BLaER1 treated with 17β-estradiol and CSF1 and Interleukin-3, amounts not matched to agents 10 nM and 100 nM (cell line): Measurements from ENCODE around the gene PCCA.

ENCODE experiments used
- H3K27ac ChIP-seq, 11 experiments: shearing (Covaris generic); formaldehyde crosslinking; 2 replicates each; pipeline ENCODE4 v1.8.1; 2022
- H3K27me3 ChIP-seq, 11 experiments: shearing (Covaris generic); formaldehyde crosslinking; 2 replicates each; pipeline ENCODE4 v1.8.1; 2022
- H3K36me3 ChIP-seq, 11 experiments: shearing (Covaris generic); formaldehyde crosslinking; 2 replicates each; pipeline ENCODE4 v1.8.1; 2022
- H3K4me1 ChIP-seq, 10 experiments: shearing (Covaris generic); formaldehyde crosslinking; 2 replicates each; pipeline ENCODE4 v1.8.1; 2022
- H3K4me2 ChIP-seq, 11 experiments: shearing (Covaris generic); formaldehyde crosslinking; 2 replicates each; pipeline ENCODE4 v1.8.1; 2022
- H3K4me3 ChIP-seq, 10 experiments: shearing (Covaris generic); formaldehyde crosslinking; 2 replicates each; pipeline ENCODE4 v1.8.1; 2022
- H3K9ac ChIP-seq, 11 experiments: shearing (Covaris generic); formaldehyde crosslinking; 2 replicates each; pipeline ENCODE4 v1.8.1; 2022
- H3K9me3 ChIP-seq, 11 experiments: shearing (Covaris generic); formaldehyde crosslinking; replicated peaks in 1 of 11; 2 replicates each; pipeline ENCODE4 v1.8.1; 2022
- H4K20me1 ChIP-seq, 11 experiments: shearing (Covaris generic); formaldehyde crosslinking; 2 replicates each; pipeline ENCODE4 v1.8.1; 2022
- Cebpa-rat ChIP-seq, 11 experiments: shearing (Covaris generic); IDR thresholded peaks; 2 replicates each; pipeline ENCODE4 v1.8.1; 2022

The PCCA gene

DNA sequence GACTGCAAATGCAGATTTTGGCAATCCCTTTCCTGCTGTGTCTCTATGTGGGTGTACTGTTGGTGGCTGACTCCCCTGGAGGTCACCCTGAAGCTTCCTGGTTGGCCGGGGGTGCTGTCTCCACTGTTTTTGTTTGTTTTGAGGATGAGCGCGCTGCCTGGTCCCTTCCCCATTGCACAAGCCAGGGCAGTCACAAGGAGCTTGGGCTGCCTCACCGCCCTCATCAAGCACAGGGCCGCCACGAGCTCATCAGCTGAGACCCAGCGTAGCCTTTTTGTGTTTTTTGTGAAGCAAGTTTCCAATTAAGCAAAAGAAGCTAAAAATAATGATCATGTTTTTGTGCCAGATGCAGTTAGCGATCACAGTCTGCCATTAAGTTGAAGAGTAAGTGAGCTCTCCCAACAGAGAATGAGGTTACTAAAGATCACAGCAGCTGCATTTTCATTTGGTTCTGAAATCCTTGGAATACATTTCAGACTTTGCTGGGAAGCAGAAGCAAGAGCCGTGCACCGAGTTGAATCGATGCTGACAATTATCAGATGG is 441.8 kb downstream of the PCCA start:
- Histone ChIP-seq H3K9ac (no peak overlapping the region), H3K4me2 (peak overlapping the region in 7 of 11 experiments; percentile 1 to 38 (median 34); a peak in 8 of 22 replicates), H3K36me3 (peaks cover 0 to 29% (median 3%) of the 10 kb centered on the region in 11 experiments; a peak in 6 of 22 replicates), H4K20me1 (peaks cover 0 to 4% (median 0%) of the 10 kb centered on the region in 11 experiments; a peak in 1 of 22 replicates), H3K27me3 (no peaks in the 10 kb centered on the region), H3K9me3 (peaks cover 9 to 19% (median 13%) of the 10 kb centered on the region in 11 experiments; a peak in 18 of 22 replicates), H3K4me3 (no peak overlapping the region), H3K4me1 (peaks cover 0 to 47% (median 21%) of the 10 kb centered on the region in 10 experiments; a peak in 13 of 20 replicates), H3K27ac (no peak overlapping the region)
- no peak for TF ChIP-seq Cebpa-rat (IDR thresholded peaks at IDR 0.05)

DNA sequence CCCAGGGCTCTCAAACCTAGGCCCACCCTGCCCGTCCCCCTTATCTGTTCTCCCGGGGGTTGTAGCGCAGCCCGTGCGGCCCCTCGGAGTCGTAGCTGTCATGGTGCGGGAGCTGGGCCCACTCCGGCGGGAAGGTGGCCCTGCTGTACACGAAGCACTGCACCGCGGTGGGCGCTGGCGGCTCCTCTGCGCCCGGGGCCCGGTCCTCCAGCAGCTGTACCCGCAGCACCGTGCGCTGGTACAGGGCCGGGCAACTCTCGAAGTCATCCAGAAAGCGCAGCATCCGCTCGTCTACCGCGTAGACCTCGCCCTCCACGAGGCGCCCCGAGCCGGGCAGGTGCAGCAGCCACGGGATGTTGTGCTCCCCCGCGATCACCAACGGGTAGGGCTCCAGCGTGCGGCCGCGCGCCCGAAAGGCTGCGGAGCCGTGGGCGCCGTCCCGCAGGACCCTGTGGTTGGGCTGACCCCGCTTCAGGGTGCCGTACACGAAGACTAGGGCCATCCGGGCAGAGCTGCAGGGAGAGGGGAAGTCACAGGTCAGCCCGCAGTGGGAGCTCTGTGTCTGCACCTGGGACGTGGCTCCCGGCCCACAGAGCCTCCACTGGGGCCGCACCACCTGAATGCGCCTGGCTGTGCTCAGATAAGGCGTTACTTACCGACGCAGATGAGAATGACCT is 443.3 kb downstream of the PCCA start:
- H3K27me3 ChIP-seq: no peaks in the 10 kb centered on the region; a peak in 1 of 22 replicates
- H3K9ac ChIP-seq: no peak overlapping the region
- H4K20me1 ChIP-seq: peaks cover 0 to 4% (median 0%) of the 10 kb centered on the region in 11 experiments; a peak in 1 of 22 replicates
- no peak overlapping the region for H3K4me2 ChIP-seq
- peaks cover 9 to 19% (median 13%) of the 10 kb centered on the region in 11 experiments; a peak in 18 of 22 replicates for H3K9me3 ChIP-seq
- TF ChIP-seq Cebpa-rat (IDR thresholded peaks at IDR 0.05): no peak
- H3K36me3 ChIP-seq: peaks cover 0 to 29% (median 3%) of the 10 kb centered on the region in 11 experiments; a peak in 6 of 22 replicates
- H3K4me1 ChIP-seq: peaks cover 7 to 59% (median 29%) of the 10 kb centered on the region in 10 experiments
- no peak overlapping the region for H3K4me3 ChIP-seq
- H3K27ac ChIP-seq: no peak overlapping the region

- no peaks in the 10 kb centered on the region; a peak in 1 of 22 replicates for H3K27me3 ChIP-seq
- peak overlapping the region in 8 of 11 experiments; percentile 22 to 77 (median 60); a peak in 16 of 22 replicates for H3K4me2 ChIP-seq
- H3K4me1 ChIP-seq: peaks cover 14 to 67% (median 36%) of the 10 kb centered on the region in 10 experiments
- H3K27ac ChIP-seq: no peak overlapping the region
- H3K9me3 ChIP-seq: peaks cover 9 to 19% (median 13%) of the 10 kb centered on the region in 11 experiments; a peak in 18 of 22 replicates
- no peak overlapping the region for H3K9ac ChIP-seq
- TF ChIP-seq Cebpa-rat (IDR thresholded peaks at IDR 0.05): no peak
- peaks cover 0 to 22% (median 0%) of the 10 kb centered on the region in 11 experiments; a peak in 5 of 22 replicates for H3K36me3 ChIP-seq
- H4K20me1 ChIP-seq: peaks cover 0 to 7% (median 0%) of the 10 kb centered on the region in 11 experiments; a peak in 1 of 22 replicates
- no peak overlapping the region for H3K4me3 ChIP-seq
Observed at GRCh38 chr13:100532836-100533435, 444.0 kb downstream of the PCCA start.

GRCh38 chr13:100533588-100534041 is 444.7 kb downstream of the PCCA start:
- H3K4me1 ChIP-seq: peaks cover 21 to 73% (median 43%) of the 10 kb centered on the region in 10 experiments
- H3K36me3 ChIP-seq: peaks cover 0 to 17% (median 0%) of the 10 kb centered on the region in 11 experiments; a peak in 5 of 22 replicates
- H3K4me3 ChIP-seq: no peak overlapping the region
- H3K27me3 ChIP-seq: no peaks in the 10 kb centered on the region; a peak in 1 of 22 replicates
- TF ChIP-seq Cebpa-rat (IDR thresholded peaks at IDR 0.05): no peak
- no peak overlapping the region for H3K9ac ChIP-seq
- peaks cover 9 to 19% (median 13%) of the 10 kb centered on the region in 11 experiments; a peak in 18 of 22 replicates for H3K9me3 ChIP-seq
- peaks cover 0 to 7% (median 0%) of the 10 kb centered on the region in 11 experiments; a peak in 1 of 22 replicates for H4K20me1 ChIP-seq
- H3K27ac ChIP-seq: no peak overlapping the region
- peak overlapping the region in 9 of 11 experiments; percentile 22 to 77 (median 53); a peak in 18 of 22 replicates for H3K4me2 ChIP-seq

GRCh38 chr13:100534147-100534843 is 445.4 kb downstream of the PCCA start:
- Histone ChIP-seq H3K36me3 (peaks cover 0 to 10% (median 0%) of the 10 kb centered on the region in 11 experiments; a peak in 5 of 22 replicates), H3K4me2 (peak overlapping the region in 9 of 11 experiments; percentile 22 to 77 (median 53); a peak in 17 of 22 replicates), H3K9ac (no peak overlapping the region), H3K27me3 (no peaks in the 10 kb centered on the region; a peak in 1 of 22 replicates), H4K20me1 (peaks cover 0 to 7% (median 0%) of the 10 kb centered on the region in 11 experiments; a peak in 1 of 22 replicates), H3K4me1 (peaks cover 22 to 80% (median 46%) of the 10 kb centered on the region in 10 experiments), H3K4me3 (no peak overlapping the region), H3K9me3 (peaks cover 9 to 23% (median 18%) of the 10 kb centered on the region in 11 experiments; a peak in 18 of 22 replicates), H3K27ac (no peak overlapping the region)
- no peak for TF ChIP-seq Cebpa-rat (IDR thresholded peaks at IDR 0.05)

DNA sequence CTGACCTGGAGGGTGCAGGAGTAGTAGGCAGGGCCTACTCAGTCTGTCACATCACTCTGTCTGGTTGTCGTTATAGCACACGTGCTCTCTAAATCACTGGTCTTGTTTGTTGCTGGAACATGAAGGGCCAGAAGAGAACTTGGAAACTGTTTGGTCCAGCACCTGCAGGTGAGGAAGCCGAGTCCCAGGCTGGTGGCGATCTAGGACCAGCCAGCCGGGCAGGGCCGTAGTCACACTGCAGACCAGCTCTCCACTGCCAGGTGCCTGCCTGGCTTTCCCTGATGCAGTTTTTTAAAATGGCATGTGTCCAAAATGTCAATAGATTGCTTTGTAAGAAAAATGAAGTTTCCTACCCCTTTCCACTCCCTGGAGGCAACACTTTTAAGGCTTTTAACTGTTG is 446.0 kb downstream of the PCCA start:
- Histone ChIP-seq H3K4me3 (no peak overlapping the region), H4K20me1 (peaks cover 0 to 7% (median 0%) of the 10 kb centered on the region in 11 experiments; a peak in 1 of 22 replicates), H3K27me3 (no peaks in the 10 kb centered on the region; a peak in 1 of 22 replicates), H3K9ac (no peak overlapping the region), H3K4me1 (peaks cover 22 to 79% (median 46%) of the 10 kb centered on the region in 10 experiments), H3K4me2 (peak overlapping the region in 4 of 11 experiments; percentile 52 to 77 (median 69); a peak in 7 of 22 replicates), H3K27ac (no peak overlapping the region), H3K36me3 (peaks cover 0 to 9% (median 0%) of the 10 kb centered on the region in 11 experiments; a peak in 5 of 22 replicates), H3K9me3 (peaks cover 9 to 26% (median 18%) of the 10 kb centered on the region in 11 experiments; a peak in 18 of 22 replicates)
- TF ChIP-seq Cebpa-rat (IDR thresholded peaks at IDR 0.05): no peak

GRCh38 chr13:100535426-100536135 is 446.7 kb downstream of the PCCA start:
- no peaks in the 10 kb centered on the region; a peak in 1 of 22 replicates for H3K27me3 ChIP-seq
- H3K27ac ChIP-seq: no peak overlapping the region
- peaks cover 22 to 77% (median 46%) of the 10 kb centered on the region in 10 experiments for H3K4me1 ChIP-seq
- H3K4me2 ChIP-seq: peak overlapping the region in 3 of 11 experiments; percentile 52 to 71 (median 67); a peak in 5 of 22 replicates
- H3K4me3 ChIP-seq: no peak overlapping the region
- peaks cover 9 to 26% (median 18%) of the 10 kb centered on the region in 11 experiments; a peak in 18 of 22 replicates for H3K9me3 ChIP-seq
- peaks cover 0 to 7% (median 0%) of the 10 kb centered on the region in 11 experiments; a peak in 1 of 22 replicates for H4K20me1 ChIP-seq
- no peak overlapping the region for H3K9ac ChIP-seq
- no peak for TF ChIP-seq Cebpa-rat (IDR thresholded peaks at IDR 0.05)
- peaks cover 0 to 9% (median 0%) of the 10 kb centered on the region in 11 experiments; a peak in 4 of 22 replicates for H3K36me3 ChIP-seq
